Measurements from ENCODE around the gene GCK. TPM values are rescaled to one million over a fixed set of nuclear protein-coding genes. Genes with fewer than 3 reads are reported as not detected.

Gene GCK
- total RNA-seq, 1 experiment from 2014 or later, result not detected

DNA sequence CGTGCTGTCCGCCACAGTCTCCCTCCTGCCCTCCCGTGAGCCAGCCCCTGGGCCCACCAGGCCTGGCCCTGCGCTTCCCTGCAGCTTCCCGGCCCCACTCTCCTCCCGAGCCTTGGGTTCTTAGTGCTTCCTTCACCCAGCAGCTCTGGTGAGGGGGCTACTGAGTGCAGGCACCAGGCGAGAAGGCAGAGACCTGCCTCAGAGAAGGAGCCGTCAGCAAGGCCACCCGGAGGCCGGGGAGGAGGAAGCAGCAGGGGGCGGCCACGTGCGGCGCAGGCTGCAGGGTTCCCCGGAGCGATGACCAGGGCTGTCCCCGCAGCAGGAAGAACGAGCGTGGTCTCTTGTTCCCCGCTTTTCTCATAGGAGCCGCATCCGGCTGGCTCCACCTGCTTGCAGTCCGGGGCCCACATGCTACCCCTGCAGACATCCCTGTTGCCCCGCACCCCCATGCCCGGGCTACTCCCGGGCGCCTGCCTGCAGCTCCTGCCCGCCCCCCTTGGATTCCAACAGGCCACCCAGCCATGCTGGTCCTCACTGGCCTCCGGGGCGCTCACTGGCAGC lies 32.1 kb upstream of the GCK start:
- intact Hi-C loops (cut with micrococcal nuclease; ENCODE audit: unreplicated experiment), result no loop called here
- CTCF ChIA-PET, result interaction anchor here (0.6 kb wide), 2 partner anchors 571 to 1289 kb away, joined by 4 to 6 read pairs; no protein-coding TSS in a partner anchor
- Mint-ChIP-seq H3K4me3 (ENCODE audit: low read depth, unreplicated experiment) (no peak overlapping the region), H3K27me3 (ENCODE audit: unreplicated experiment) (peaks cover 73% of the 10 kb centered on the region), H3K36me3 (ENCODE audit: insufficient read depth, unreplicated experiment) (no peaks in the 10 kb centered on the region), H3K4me1 (ENCODE audit: low read depth, unreplicated experiment) (no peaks in the 10 kb centered on the region), H3K9me3 (ENCODE audit: low read depth, unreplicated experiment) (no peaks in the 10 kb centered on the region), H3K27ac (ENCODE audit: unreplicated experiment) (no peak overlapping the region)
- no TSS peak for BruUV-seq (replicated peaks)
- TF ChIP-seq, protein P1, sequence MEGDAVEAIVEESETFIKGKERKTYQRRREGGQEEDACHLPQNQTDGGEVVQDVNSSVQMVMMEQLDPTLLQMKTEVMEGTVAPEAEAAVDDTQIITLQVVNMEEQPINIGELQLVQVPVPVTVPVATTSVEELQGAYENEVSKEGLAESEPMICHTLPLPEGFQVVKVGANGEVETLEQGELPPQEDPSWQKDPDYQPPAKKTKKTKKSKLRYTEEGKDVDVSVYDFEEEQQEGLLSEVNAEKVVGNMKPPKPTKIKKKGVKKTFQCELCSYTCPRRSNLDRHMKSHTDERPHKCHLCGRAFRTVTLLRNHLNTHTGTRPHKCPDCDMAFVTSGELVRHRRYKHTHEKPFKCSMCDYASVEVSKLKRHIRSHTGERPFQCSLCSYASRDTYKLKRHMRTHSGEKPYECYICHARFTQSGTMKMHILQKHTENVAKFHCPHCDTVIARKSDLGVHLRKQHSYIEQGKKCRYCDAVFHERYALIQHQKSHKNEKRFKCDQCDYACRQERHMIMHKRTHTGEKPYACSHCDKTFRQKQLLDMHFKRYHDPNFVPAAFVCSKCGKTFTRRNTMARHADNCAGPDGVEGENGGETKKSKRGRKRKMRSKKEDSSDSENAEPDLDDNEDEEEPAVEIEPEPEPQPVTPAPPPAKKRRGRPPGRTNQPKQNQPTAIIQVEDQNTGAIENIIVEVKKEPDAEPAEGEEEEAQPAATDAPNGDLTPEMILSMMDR (IDR thresholded peaks at IDR 0.05; ENCODE audit: unreplicated experiment), result no peak
- peak; percentile 50 for DNase-seq

DNA sequence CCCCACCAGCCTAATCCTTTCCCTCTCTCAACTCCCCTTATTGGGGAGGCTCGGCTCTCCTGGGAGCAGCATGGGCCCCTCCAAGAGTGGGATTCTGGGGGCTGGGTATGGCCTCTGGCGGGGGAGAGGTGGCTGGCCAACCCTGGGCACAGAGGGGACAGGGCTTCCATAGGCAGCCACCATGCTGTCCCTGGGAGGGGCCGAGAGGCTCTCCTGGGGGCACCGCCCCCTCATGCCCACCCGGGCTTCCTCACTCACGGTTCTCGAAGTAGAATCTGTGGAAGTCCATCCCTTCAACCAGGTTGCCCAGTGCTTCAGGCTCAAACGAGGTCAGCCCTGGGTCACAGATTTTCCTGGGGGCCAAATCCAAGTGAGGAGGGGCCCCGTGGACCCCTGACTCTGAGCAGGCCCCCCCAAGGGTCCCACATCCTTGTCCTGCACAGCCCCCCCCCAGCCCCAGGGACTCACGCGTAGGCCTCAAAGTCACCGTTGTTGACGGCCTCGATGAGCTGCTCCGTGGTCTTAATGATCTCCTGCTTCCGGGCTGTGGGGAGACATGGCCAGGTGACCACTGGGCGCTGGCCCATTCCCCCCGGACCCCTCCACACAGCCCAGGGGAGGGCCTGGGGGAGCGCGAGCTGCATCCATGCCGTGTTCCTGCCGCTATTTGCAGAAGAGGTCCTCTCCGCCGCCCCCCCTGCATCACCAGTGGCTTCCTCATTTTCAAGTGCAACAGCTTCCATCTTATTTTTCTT lies 31.3 kb upstream of the GCK start:
- H3K4me3 Mint-ChIP-seq (ENCODE audit: low read depth, unreplicated experiment), result no peak overlapping the region
- H3K36me3 Mint-ChIP-seq (ENCODE audit: insufficient read depth, unreplicated experiment), result no peaks in the 10 kb centered on the region
- TF ChIP-seq, protein P1 (IDR thresholded peaks at IDR 0.05; ENCODE audit: unreplicated experiment), result no peak
- no peaks in the 10 kb centered on the region for H3K4me1 Mint-ChIP-seq (ENCODE audit: low read depth, unreplicated experiment)
- no peak overlapping the region for H3K27ac Mint-ChIP-seq (ENCODE audit: unreplicated experiment)
- DNase-seq, result no peak
- CTCF ChIA-PET, result interaction anchor here (0.6 kb wide), 2 partner anchors 570 to 1290 kb away, joined by 4 to 6 read pairs; no protein-coding TSS in a partner anchor
- H3K27me3 Mint-ChIP-seq (ENCODE audit: unreplicated experiment), result peaks cover 66% of the 10 kb centered on the region
- intact Hi-C loops (cut with micrococcal nuclease; ENCODE audit: unreplicated experiment), result no loop called here
- H3K9me3 Mint-ChIP-seq (ENCODE audit: low read depth, unreplicated experiment), result no peaks in the 10 kb centered on the region
- no TSS peak for BruUV-seq (replicated peaks)

DNA sequence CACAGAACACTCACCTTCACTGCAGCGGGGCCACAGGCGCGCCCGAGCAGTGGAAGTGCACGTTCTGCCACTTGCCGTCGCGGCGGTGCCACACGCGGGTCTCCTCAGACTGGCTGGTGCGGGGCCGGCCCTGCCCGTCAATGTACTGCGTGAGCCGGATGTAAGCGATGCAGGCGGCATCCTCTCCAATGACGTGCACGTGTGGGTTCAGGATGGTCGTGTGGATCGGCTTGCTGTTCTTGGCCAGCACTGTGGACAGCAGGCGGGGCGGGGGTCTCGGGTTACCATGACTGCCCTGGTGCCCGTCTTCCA lies 30.8 kb upstream of the GCK start:
- Mint-ChIP-seq H3K27ac (ENCODE audit: unreplicated experiment) (no peak overlapping the region), H3K9me3 (ENCODE audit: low read depth, unreplicated experiment) (no peaks in the 10 kb centered on the region), H3K36me3 (ENCODE audit: insufficient read depth, unreplicated experiment) (no peaks in the 10 kb centered on the region), H3K27me3 (ENCODE audit: unreplicated experiment) (peaks cover 60% of the 10 kb centered on the region), H3K4me3 (ENCODE audit: low read depth, unreplicated experiment) (no peak overlapping the region), H3K4me1 (ENCODE audit: low read depth, unreplicated experiment) (no peaks in the 10 kb centered on the region)
- no TSS peak for BruUV-seq (replicated peaks)
- DNase-seq, result no peak
- CTCF ChIA-PET, result no interaction called here
- intact Hi-C loops (cut with micrococcal nuclease; ENCODE audit: unreplicated experiment), result no loop called here
- TF ChIP-seq, protein P1 (IDR thresholded peaks at IDR 0.05; ENCODE audit: unreplicated experiment), result no peak

DNA sequence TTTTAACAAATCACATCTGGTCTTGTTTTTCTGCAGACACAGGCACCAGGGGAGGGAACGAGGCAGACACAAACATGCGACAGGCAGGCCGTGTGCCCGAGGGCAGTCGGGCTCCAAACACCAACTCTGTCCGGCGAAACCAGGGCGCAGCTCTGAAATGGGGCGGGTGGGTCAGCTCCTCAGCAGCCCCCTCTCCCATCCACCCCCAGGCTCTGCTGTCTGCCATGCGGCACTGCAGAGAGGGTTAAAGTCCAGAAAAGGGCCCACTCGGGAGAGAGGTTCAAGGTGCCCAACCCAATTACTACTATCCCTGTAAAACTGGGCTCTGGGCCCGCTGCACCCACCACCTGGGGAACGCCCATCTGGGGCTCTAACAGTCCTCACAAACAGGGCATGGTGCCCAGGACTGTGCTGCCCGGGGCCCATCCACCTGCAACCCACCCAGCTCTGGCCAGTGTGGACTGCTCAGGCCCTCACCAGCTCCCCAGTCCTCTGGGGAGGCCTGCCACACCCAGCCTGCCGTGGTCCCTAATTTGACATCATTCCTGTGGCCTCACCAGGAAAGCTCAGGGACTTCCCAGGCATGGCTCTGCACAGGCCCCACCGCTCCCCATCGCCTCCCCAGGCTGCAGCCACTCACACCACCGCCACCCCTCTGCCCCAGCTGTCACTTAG lies 30.3 kb upstream of the GCK start:
- Mint-ChIP-seq H3K4me3 (ENCODE audit: low read depth, unreplicated experiment) (no peak overlapping the region), H3K27ac (ENCODE audit: unreplicated experiment) (no peak overlapping the region), H3K4me1 (ENCODE audit: low read depth, unreplicated experiment) (no peaks in the 10 kb centered on the region), H3K36me3 (ENCODE audit: insufficient read depth, unreplicated experiment) (no peaks in the 10 kb centered on the region), H3K9me3 (ENCODE audit: low read depth, unreplicated experiment) (no peaks in the 10 kb centered on the region), H3K27me3 (ENCODE audit: unreplicated experiment) (peaks cover 55% of the 10 kb centered on the region)
- TF ChIP-seq, protein P1 (IDR thresholded peaks at IDR 0.05; ENCODE audit: unreplicated experiment), result no peak
- no TSS peak for BruUV-seq (replicated peaks)
- CTCF ChIA-PET, result no interaction called here
- DNase-seq, result no peak
- intact Hi-C loops (cut with micrococcal nuclease; ENCODE audit: unreplicated experiment), result no loop called here

Data from Calu3 (cell line).